Endothelial cell of umbilical vein (primary cell): Measurements from ENCODE around the gene SPTBN5.

Experiments used
- EZH2 ChIP-seq: IDR thresholded peaks from 2 replicates; pipeline ENCODE4 v1.6.1; 2012; ENCODE audit warnings: borderline replicate concordance, low read depth, mild to moderate bottlenecking, moderate library complexity, low read length, inconsistent platforms; ENCODE audit not compliant: severe bottlenecking
- FOS ChIP-seq: IDR thresholded peaks from 2 replicates; pipeline ENCODE4 v1.6.1; 2011; ENCODE audit warnings: mild to moderate bottlenecking, low read length, moderate library complexity, borderline replicate concordance; ENCODE audit not compliant: insufficient read depth
- GATA2 ChIP-seq: IDR thresholded peaks from 2 replicates; pipeline ENCODE4 v1.7.0; 2011; ENCODE audit warnings: low read depth, mild to moderate bottlenecking, moderate library complexity, mixed read lengths, low read length; ENCODE audit not compliant: insufficient read length, insufficient read depth
- JUN ChIP-seq: IDR thresholded peaks from 2 replicates; pipeline ENCODE4 v1.6.1; 2011; ENCODE audit warnings: borderline replicate concordance, low read depth; ENCODE audit not compliant: insufficient read length, insufficient read depth
- MYC ChIP-seq: IDR thresholded peaks from one replicate; pipeline ENCODE4 v1.6.1; 2011; ENCODE audit warnings: mild to moderate bottlenecking, low read depth, low read length
- POLR2A ChIP-seq: IDR thresholded peaks from 2 replicates; pipeline ENCODE4 v1.6.1; 2012; ENCODE audit warnings: low read depth, mild to moderate bottlenecking, control low read depth, low read length
- POLR2AphosphoS5 ChIP-seq: IDR thresholded peaks from 2 replicates; pipeline ENCODE4 v1.6.1; 2012; ENCODE audit warnings: low read depth, mild to moderate bottlenecking, control low read depth, low read length, moderate library complexity; ENCODE audit not compliant: insufficient read depth
- TF ChIP-seq, protein P1 (sequence below), 2 donors: IDR thresholded peaks; 1 replicate in 1 of 2; 2 replicates in 1 of 2; pipeline ENCODE4 v1.5.1; 2011; ENCODE audit warnings: low read length in 2 of 2, mild to moderate bottlenecking in 2 of 2, moderate library complexity in 2 of 2, control low read depth in 1 of 2, inconsistent platforms in 1 of 2, low read depth in 1 of 2; ENCODE audit not compliant: insufficient read depth in 1 of 2; ENCODE audit errors: extremely low read depth in 1 of 2
- TF ChIP-seq, protein P2 (sequence below): IDR thresholded peaks from 2 replicates; pipeline ENCODE4 v1.6.1; 2011; ENCODE audit not compliant: insufficient read depth, insufficient read length

DNA sequence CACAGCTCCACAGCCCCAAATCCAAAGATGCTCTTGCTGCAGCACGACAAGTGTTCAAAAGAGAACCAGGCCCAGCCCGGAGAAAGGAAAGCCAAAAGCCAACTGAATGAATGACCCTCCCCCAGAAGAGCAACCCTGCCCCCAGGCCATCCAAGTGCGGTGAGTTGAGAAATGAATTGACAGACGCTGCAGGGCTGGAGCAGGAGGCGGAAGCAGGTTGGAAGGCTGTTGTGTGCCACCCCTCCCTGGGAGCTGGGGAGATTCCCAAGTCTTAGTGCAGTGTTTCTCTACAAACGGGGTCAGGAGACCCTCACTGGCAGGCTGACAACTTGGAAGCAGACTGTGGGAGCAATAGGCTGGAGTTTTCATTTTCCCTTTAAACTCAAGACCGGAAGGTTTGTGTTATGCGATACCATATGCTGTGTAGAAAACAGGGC, 3.5 kb upstream of the SPTBN5 start:
- TF ChIP-seq POLR2AphosphoS5 (no peak), JUN (no peak), EZH2 (no peak), POLR2A (no peak), GATA2 (no peak), MYC (no peak), FOS (no peak)
- TF ChIP-seq, protein P1, sequence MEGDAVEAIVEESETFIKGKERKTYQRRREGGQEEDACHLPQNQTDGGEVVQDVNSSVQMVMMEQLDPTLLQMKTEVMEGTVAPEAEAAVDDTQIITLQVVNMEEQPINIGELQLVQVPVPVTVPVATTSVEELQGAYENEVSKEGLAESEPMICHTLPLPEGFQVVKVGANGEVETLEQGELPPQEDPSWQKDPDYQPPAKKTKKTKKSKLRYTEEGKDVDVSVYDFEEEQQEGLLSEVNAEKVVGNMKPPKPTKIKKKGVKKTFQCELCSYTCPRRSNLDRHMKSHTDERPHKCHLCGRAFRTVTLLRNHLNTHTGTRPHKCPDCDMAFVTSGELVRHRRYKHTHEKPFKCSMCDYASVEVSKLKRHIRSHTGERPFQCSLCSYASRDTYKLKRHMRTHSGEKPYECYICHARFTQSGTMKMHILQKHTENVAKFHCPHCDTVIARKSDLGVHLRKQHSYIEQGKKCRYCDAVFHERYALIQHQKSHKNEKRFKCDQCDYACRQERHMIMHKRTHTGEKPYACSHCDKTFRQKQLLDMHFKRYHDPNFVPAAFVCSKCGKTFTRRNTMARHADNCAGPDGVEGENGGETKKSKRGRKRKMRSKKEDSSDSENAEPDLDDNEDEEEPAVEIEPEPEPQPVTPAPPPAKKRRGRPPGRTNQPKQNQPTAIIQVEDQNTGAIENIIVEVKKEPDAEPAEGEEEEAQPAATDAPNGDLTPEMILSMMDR (IDR thresholded peaks at IDR 0.05; ENCODE audit: extremely low read depth in 1 of 2, insufficient read depth in 1 of 2, low read depth in 1 of 2, low read length in 2 of 2), result no peak
- TF ChIP-seq, protein P2, sequence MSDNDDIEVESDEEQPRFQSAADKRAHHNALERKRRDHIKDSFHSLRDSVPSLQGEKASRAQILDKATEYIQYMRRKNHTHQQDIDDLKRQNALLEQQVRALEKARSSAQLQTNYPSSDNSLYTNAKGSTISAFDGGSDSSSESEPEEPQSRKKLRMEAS, result no peak
